Activated CD8-positive, alpha-beta memory T cell treated with anti-CD3 and anti-CD28 coated beads, Interleukin-2, amount 50 U/mL, for 1 hour (primary cell): ENCODE measurements around the gene OST4.
A peak's percentile ranks its signal among the peaks of the same experiment; 100 is the strongest.
"Not testable (repeated sequence)": the region's sequence is repeated elsewhere in the genome, so short reads cannot be mapped to it uniquely, and the experiment has no call there.

Source experiments
- DNase-seq: peaks from one replicate; pipeline ENCODE4 v3.0.0-alpha.2; 2020; ENCODE audit errors: extremely low read depth

Gene OST4

GRCh38 chr2:27071277-27071989 lies at the start of gene OST4:
TSS of gene OST4 (minus strand) at chr2:27071654.
- DNase-seq, result peak; percentile 63

GRCh38 chr2:27119330-27119670 lies 47.8 kb upstream of the OST4 start:
- not testable (repeated sequence) for DNase-seq

- DNase-seq, result no peak
These were observed 47.3 kb upstream of the OST4 start, which contains the start of gene CGREF1 for GRCh38 chr2:27118525-27119329. TSS of gene CGREF1 (minus strand) at chr2:27119128. CDS start at chr2:27104366, 14,762 bp downstream.

- DNase-seq, result no peak
These were observed 46.6 kb upstream of the OST4 start for GRCh38 chr2:27117995-27118524.

GRCh38 chr2:27115519-27115918 lies 44.1 kb upstream of the OST4 start:
- no peak for DNase-seq

- DNase-seq, result not testable (repeated sequence)
These were observed 40.1 kb upstream of the OST4 start for GRCh38 chr2:27111392-27112078.

GRCh38 chr2:27110603-27111352 lies 39.3 kb upstream of the OST4 start:
- DNase-seq, result not testable (repeated sequence)

- DNase-seq, result no peak
These were observed 37.6 kb upstream of the OST4 start for GRCh38 chr2:27109083-27109482.

GRCh38 chr2:27108221-27108620 lies 36.8 kb upstream of the OST4 start:
- DNase-seq, result no peak

- no peak for DNase-seq
These were observed 34.5 kb upstream of the OST4 start for GRCh38 chr2:27105981-27106380.

- DNase-seq, result no peak
These were observed 30.9 kb upstream of the OST4 start for GRCh38 chr2:27102329-27102728.

- DNase-seq, result no peak
These were observed 28.6 kb upstream of the OST4 start for GRCh38 chr2:27100036-27100435.

- no peak for DNase-seq
These were observed 28.0 kb upstream of the OST4 start for GRCh38 chr2:27099334-27099955.

GRCh38 chr2:27097341-27097740 lies 25.9 kb upstream of the OST4 start:
- no peak for DNase-seq

GRCh38 chr2:27096748-27097297 lies 25.4 kb upstream of the OST4 start:
- DNase-seq, result no peak

- no peak for DNase-seq
These were observed 24.5 kb upstream of the OST4 start for GRCh38 chr2:27095745-27096651.

- DNase-seq, result no peak
These were observed 23.9 kb upstream of the OST4 start for GRCh38 chr2:27095427-27095744.

- no peak for DNase-seq
These were observed 23.0 kb upstream of the OST4 start for GRCh38 chr2:27094353-27094984.
